ENCODE measurements around the gene RPGR. TPM values are rescaled to one million over a fixed set of nuclear protein-coding genes. Genes with fewer than 3 reads are reported as not detected.

Gene RPGR
- total RNA-seq, 1 donor from 2014 or later, result 4.8 TPM

GRCh38 chrX:38326086-38326485 is 1.2 kb downstream of the RPGR start:
- intact Hi-C loops (cut with micrococcal nuclease), result loop anchor here (5.0 to 10.0 kb wide), 5 partner anchors 131 to 1681 kb away; partner anchors contain the start of gene MID1IP1

GRCh38 chrX:38320819-38321218 is 6.5 kb downstream of the RPGR start:
- intact Hi-C loops (cut with micrococcal nuclease), result loop anchor here (10.0 kb wide), 1 partner anchor 126 kb away; no protein-coding TSS in a partner anchor

- intact Hi-C loops (cut with micrococcal nuclease), result no loop called here
Observed at GRCh38 chrX:38318606-38319005, 8.7 kb downstream of the RPGR start.

GRCh38 chrX:38318196-38318595 is 9.1 kb downstream of the RPGR start:
- intact Hi-C loops (cut with micrococcal nuclease), result no loop called here

- intact Hi-C loops (cut with micrococcal nuclease), result no loop called here
Observed at GRCh38 chrX:38315186-38315585, 12.1 kb downstream of the RPGR start.

- intact Hi-C loops (cut with micrococcal nuclease), result no loop called here
Observed at GRCh38 chrX:38313190-38313589, 14.1 kb downstream of the RPGR start.

- intact Hi-C loops (cut with micrococcal nuclease), result no loop called here
Observed at GRCh38 chrX:38312436-38312835, 14.9 kb downstream of the RPGR start.

- intact Hi-C loops (cut with micrococcal nuclease), result no loop called here
Observed at GRCh38 chrX:38311743-38312142, 15.6 kb downstream of the RPGR start.

GRCh38 chrX:38305971-38306370 is 21.3 kb downstream of the RPGR start:
- intact Hi-C loops (cut with micrococcal nuclease), result no loop called here

- intact Hi-C loops (cut with micrococcal nuclease), result no loop called here
Observed at GRCh38 chrX:38304010-38304409, 23.3 kb downstream of the RPGR start.

- intact Hi-C loops (cut with micrococcal nuclease), result no loop called here
Observed at GRCh38 chrX:38293741-38294140, 33.6 kb downstream of the RPGR start.

- intact Hi-C loops (cut with micrococcal nuclease), result no loop called here
Observed at GRCh38 chrX:38287674-38288073, 39.6 kb downstream of the RPGR start.

GRCh38 chrX:38285649-38286048 is 41.7 kb downstream of the RPGR start:
- intact Hi-C loops (cut with micrococcal nuclease), result no loop called here

- intact Hi-C loops (cut with micrococcal nuclease), result no loop called here
Observed at GRCh38 chrX:38282049-38282448, 45.3 kb downstream of the RPGR start.

- intact Hi-C loops (cut with micrococcal nuclease), result no loop called here
Observed at GRCh38 chrX:38279188-38279587, 48.1 kb downstream of the RPGR start.

- intact Hi-C loops (cut with micrococcal nuclease), result no loop called here
Observed at GRCh38 chrX:38278682-38279081, 48.6 kb downstream of the RPGR start.

GRCh38 chrX:38277802-38278201 is 49.5 kb downstream of the RPGR start:
- intact Hi-C loops (cut with micrococcal nuclease), result no loop called here

GRCh38 chrX:38277136-38277535 is 50.2 kb downstream of the RPGR start:
- intact Hi-C loops (cut with micrococcal nuclease), result no loop called here

GRCh38 chrX:38276089-38276488 is 51.2 kb downstream of the RPGR start:
- intact Hi-C loops (cut with micrococcal nuclease), result no loop called here

- intact Hi-C loops (cut with micrococcal nuclease), result no loop called here
Observed at GRCh38 chrX:38275615-38276014, 51.7 kb downstream of the RPGR start.

- intact Hi-C loops (cut with micrococcal nuclease), result no loop called here
Observed at GRCh38 chrX:38273453-38273852, 53.9 kb downstream of the RPGR start.

- intact Hi-C loops (cut with micrococcal nuclease), result no loop called here
Observed at GRCh38 chrX:38271154-38271716, 56.1 kb downstream of the RPGR start.

- intact Hi-C loops (cut with micrococcal nuclease), result no loop called here
Observed at GRCh38 chrX:38268011-38268410, 59.3 kb downstream of the RPGR start.
